HL-60 (cell line): Measurements from ENCODE around the gene BLOC1S5.

Experiments used
- DNase-seq, 2 experiments: peaks; one replicate each; pipeline ENCODE4 v3.0.0-alpha.2; 2010 to 2020; ENCODE audit warnings: low read depth in 1 of 2, low spot score in 1 of 2
- H3K27ac ChIP-seq: fragments of 250-450 bp; sonication (Bioruptor Pico); replicated peaks from 2 replicates; pipeline ENCODE4 v1.5.1; 2020; ENCODE audit warnings: mild to moderate bottlenecking, moderate library complexity
- H3K27me3 ChIP-seq: fragments of 250-450 bp; sonication (Bioruptor Pico); 2 replicates; pipeline ENCODE4 v1.5.1; 2021; ENCODE audit warnings: mild to moderate bottlenecking, moderate library complexity; ENCODE audit not compliant: insufficient read depth, poor library complexity, severe bottlenecking
- H3K4me3 ChIP-seq: replicated peaks from 2 replicates; pipeline ENCODE4 v1.5.1; 2011; ENCODE audit warnings: mild to moderate bottlenecking, control low read depth, low read length; ENCODE audit not compliant: insufficient read depth
- CTCF ChIP-seq: IDR thresholded peaks from one replicate; pipeline ENCODE4 v1.5.1; 2011; ENCODE audit warnings: low read length, control low read depth, inconsistent platforms; ENCODE audit not compliant: insufficient read depth
- GABPA ChIP-seq: IDR thresholded peaks from 2 replicates; pipeline ENCODE4 v1.6.1; 2012; ENCODE audit warnings: low read depth
- POLR2AphosphoS5 ChIP-seq: IDR thresholded peaks from 2 replicates; pipeline ENCODE4 v1.6.1; 2012; ENCODE audit warnings: low read depth
- REST ChIP-seq: IDR thresholded peaks from 2 replicates; pipeline ENCODE4 v1.6.1; 2012; ENCODE audit warnings: low read depth; ENCODE audit not compliant: insufficient replicate concordance
- SPI1 ChIP-seq: IDR thresholded peaks from 2 replicates; pipeline ENCODE4 v1.6.1; 2012; ENCODE audit warnings: low read depth, mild to moderate bottlenecking, borderline replicate concordance

The BLOC1S5 gene

GRCh38 chr6:8105791-8106190, 41.6 kb upstream of the BLOC1S5 start:
- no peaks in the 10 kb centered on the region for H3K27me3 ChIP-seq
- DNase-seq: no peak
- no peak overlapping the region for H3K4me3 ChIP-seq
- TF ChIP-seq SPI1 (no peak), REST (no peak), POLR2AphosphoS5 (no peak), CTCF (no peak), GABPA (no peak)
- H3K27ac ChIP-seq: no peak overlapping the region

GRCh38 chr6:8103726-8104125, 39.5 kb upstream of the BLOC1S5 start:
- H3K27me3 ChIP-seq: no peaks in the 10 kb centered on the region
- no peak overlapping the region for H3K27ac ChIP-seq
- H3K4me3 ChIP-seq: no peak overlapping the region
- DNase-seq: no peak
- TF ChIP-seq CTCF (no peak), REST (no peak), GABPA (no peak), POLR2AphosphoS5 (no peak), SPI1 (no peak)

GRCh38 chr6:8102122-8102958, 38.2 kb upstream of the BLOC1S5 start, which contains the start of gene EEF1E1:
Gene EEF1E1, minus strand, starts transcription at chr6:8102548. Its CDS starts 27 bp downstream, at chr6:8102521.
- no peaks in the 10 kb centered on the region for H3K27me3 ChIP-seq
- TF ChIP-seq CTCF (no peak), REST (peak; percentile 63), POLR2AphosphoS5 (peak; percentile 89)
- peak within 1 kb of the TSS; percentile 69 for H3K27ac ChIP-seq
- DNase-seq: peak; percentile 89 to 96
- peak within 1 kb of the TSS; percentile 98 for H3K4me3 ChIP-seq
